Measurements from ENCODE around the gene PYGO1.

The PYGO1 gene, protein sequence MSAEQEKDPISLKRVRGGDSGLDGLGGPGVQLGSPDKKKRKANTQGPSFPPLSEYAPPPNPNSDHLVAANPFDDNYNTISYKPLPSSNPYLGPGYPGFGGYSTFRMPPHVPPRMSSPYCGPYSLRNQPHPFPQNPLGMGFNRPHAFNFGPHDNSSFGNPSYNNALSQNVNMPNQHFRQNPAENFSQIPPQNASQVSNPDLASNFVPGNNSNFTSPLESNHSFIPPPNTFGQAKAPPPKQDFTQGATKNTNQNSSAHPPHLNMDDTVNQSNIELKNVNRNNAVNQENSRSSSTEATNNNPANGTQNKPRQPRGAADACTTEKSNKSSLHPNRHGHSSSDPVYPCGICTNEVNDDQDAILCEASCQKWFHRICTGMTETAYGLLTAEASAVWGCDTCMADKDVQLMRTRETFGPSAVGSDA

DNA sequence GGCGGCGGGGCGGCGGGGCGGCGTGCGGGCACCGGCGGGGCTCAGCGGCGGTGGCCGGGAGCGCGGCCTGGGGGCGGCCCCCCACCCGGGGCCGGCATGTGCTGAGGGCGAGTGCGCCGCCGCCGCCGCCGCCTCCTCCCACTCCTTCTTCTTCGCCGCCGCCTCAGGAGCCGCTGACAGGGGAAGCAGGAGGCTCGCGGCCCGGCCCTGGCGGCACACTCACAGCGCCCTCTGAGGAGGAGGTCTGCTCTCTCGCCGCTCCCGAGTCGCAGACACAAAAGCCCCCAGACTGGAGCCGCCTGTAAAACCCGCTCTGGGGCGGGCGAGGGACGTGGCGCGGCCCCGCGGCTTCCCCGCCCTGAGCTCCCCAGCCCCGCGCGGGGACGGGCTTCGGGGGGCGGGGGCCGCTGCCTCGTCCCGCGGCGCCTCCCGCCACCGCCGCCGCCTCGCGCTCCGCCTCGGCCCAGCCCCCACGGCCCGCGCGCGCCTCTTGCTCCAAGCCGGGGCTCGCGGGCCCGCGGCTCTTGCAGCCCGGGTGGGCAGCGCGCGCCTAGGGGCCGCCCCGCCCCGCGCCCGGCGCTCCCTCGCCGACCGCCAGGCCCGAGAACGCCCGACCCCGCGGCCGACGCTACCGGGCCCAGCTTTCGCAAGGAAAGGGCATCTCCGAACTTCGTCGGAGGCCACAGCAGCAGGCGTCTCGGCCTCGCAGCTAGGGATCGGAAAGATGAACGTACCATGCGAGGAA lies at the start of gene PYGO1:
Gene PYGO1 (minus strand): TSS at position 276 of the 745 bp plus-strand sequence. CDS start 462 bp downstream, outside the sequence.
- Histone ChIP-seq H3K4me2 (ENCODE audit: low read depth, low read length, poor library complexity, severe bottlenecking) (no peak within 1 kb of the TSS), H3K9me3 (ENCODE audit: insufficient read depth, low read length) (no peaks in the 10 kb centered on the region), H3K9ac (ENCODE audit: low read length) (no peak within 1 kb of the TSS), H3F3A (ENCODE audit: insufficient read depth) (no peaks in the 10 kb centered on the region), H3K27ac (ENCODE audit: low read depth, low read length) (no peak within 1 kb of the TSS), H4K20me1 (ENCODE audit: low read depth, low read length) (no peaks in the 10 kb centered on the region), H3K4me3 (ENCODE audit: insufficient read depth, low read length, poor library complexity, severe bottlenecking) (no peak within 1 kb of the TSS), H3K36me3 (ENCODE audit: low read length) (no peaks in the 10 kb centered on the region), H3K9me2 (replicated peaks; ENCODE audit: insufficient read depth, low read length) (no peaks in the 10 kb centered on the region), H3K27me3 (ENCODE audit: low read length) (no peaks in the 10 kb centered on the region), H2AFZ (ENCODE audit: low read depth, low read length, severe bottlenecking) (no peak within 1 kb of the TSS), H3K79me2 (ENCODE audit: insufficient read depth, low read length) (no peaks in the 10 kb centered on the region)
- TF ChIP-seq, protein P1, sequence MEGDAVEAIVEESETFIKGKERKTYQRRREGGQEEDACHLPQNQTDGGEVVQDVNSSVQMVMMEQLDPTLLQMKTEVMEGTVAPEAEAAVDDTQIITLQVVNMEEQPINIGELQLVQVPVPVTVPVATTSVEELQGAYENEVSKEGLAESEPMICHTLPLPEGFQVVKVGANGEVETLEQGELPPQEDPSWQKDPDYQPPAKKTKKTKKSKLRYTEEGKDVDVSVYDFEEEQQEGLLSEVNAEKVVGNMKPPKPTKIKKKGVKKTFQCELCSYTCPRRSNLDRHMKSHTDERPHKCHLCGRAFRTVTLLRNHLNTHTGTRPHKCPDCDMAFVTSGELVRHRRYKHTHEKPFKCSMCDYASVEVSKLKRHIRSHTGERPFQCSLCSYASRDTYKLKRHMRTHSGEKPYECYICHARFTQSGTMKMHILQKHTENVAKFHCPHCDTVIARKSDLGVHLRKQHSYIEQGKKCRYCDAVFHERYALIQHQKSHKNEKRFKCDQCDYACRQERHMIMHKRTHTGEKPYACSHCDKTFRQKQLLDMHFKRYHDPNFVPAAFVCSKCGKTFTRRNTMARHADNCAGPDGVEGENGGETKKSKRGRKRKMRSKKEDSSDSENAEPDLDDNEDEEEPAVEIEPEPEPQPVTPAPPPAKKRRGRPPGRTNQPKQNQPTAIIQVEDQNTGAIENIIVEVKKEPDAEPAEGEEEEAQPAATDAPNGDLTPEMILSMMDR (IDR thresholded peaks at IDR 0.05; ENCODE audit: insufficient read depth, low read length, poor library complexity, severe bottlenecking): no peak
- TF ChIP-seq EZH2phosphoT487 (conservative IDR thresholded peaks at IDR 0.05; ENCODE audit: low read length): no peak

DNA sequence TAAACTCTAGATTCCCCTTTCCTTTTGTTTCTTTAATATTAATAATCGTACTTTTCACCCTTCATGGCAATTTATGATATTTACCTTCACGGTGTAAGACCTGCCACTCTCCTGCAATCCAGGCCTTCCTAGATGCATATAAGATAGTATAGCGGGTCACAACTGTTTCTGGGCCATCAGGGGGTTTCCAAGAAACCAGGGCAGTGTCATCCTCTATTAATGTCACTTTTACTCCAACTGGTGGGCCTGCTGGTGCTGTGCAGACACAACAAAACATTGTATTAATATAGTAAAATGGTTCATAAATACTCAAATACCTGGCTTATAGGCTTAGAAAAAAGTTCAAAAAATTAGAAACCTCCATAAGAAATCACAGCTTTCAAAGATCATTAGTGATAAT lies 48.9 kb upstream of the PYGO1 start:
- H3K27me3 ChIP-seq (ENCODE audit: low read length): no peaks in the 10 kb centered on the region
- no peak overlapping the region for H3K4me2 ChIP-seq (ENCODE audit: low read depth, low read length, poor library complexity, severe bottlenecking)
- H3K79me2 ChIP-seq (ENCODE audit: insufficient read depth, low read length): no peaks in the 10 kb centered on the region
- no peaks in the 10 kb centered on the region for H4K20me1 ChIP-seq (ENCODE audit: low read depth, low read length)
- peaks cover 11% of the 10 kb centered on the region for H3F3A ChIP-seq (ENCODE audit: insufficient read depth)
- no peak overlapping the region for H3K4me3 ChIP-seq (ENCODE audit: insufficient read depth, low read length, poor library complexity, severe bottlenecking)
- H3K27ac ChIP-seq (ENCODE audit: low read depth, low read length): no peak overlapping the region
- H2AFZ ChIP-seq (ENCODE audit: low read depth, low read length, severe bottlenecking): no peak overlapping the region
- H3K9me3 ChIP-seq (ENCODE audit: insufficient read depth, low read length): no peaks in the 10 kb centered on the region
- H3K36me3 ChIP-seq (ENCODE audit: low read length): peaks cover 75% of the 10 kb centered on the region
- TF ChIP-seq EZH2phosphoT487 (conservative IDR thresholded peaks at IDR 0.05; ENCODE audit: low read length): no peak
- TF ChIP-seq, protein P1 (IDR thresholded peaks at IDR 0.05; ENCODE audit: insufficient read depth, low read length, poor library complexity, severe bottlenecking): no peak
- H3K9ac ChIP-seq (ENCODE audit: low read length): no peak overlapping the region
- H3K9me2 ChIP-seq (replicated peaks; ENCODE audit: insufficient read depth, low read length): no peaks in the 10 kb centered on the region

DNA sequence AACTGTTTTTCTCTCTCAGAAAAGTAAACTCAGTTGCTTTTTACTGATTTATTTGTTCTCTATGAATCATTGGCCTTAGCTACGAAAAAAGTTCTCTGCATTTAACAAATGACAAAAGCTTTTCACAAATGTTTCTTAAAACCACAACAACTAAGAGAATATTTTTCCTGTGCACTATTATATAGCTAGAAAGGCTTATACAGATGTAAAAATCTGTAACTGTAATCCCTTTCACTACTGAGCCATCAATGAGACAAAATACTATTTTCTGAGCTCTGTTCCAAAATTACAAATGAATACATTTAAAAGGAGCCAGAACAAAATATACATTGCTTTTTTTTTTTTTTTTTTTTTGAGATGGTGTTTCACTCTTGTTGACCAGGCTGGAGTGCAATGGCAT lies 45.6 kb upstream of the PYGO1 start:
- Histone ChIP-seq H3K36me3 (ENCODE audit: low read length) (peaks cover 64% of the 10 kb centered on the region), H3K27me3 (ENCODE audit: low read length) (no peaks in the 10 kb centered on the region), H3K4me2 (ENCODE audit: low read depth, low read length, poor library complexity, severe bottlenecking) (no peak overlapping the region), H3K9ac (ENCODE audit: low read length) (no peak overlapping the region), H3K27ac (ENCODE audit: low read depth, low read length) (no peak overlapping the region), H3K4me3 (ENCODE audit: insufficient read depth, low read length, poor library complexity, severe bottlenecking) (no peak overlapping the region), H3K9me3 (ENCODE audit: insufficient read depth, low read length) (no peaks in the 10 kb centered on the region), H3F3A (ENCODE audit: insufficient read depth) (peaks cover 8% of the 10 kb centered on the region; the same call in 1 of the 2 replicates), H3K79me2 (ENCODE audit: insufficient read depth, low read length) (no peaks in the 10 kb centered on the region), H2AFZ (ENCODE audit: low read depth, low read length, severe bottlenecking) (no peak overlapping the region), H4K20me1 (ENCODE audit: low read depth, low read length) (no peaks in the 10 kb centered on the region), H3K9me2 (replicated peaks; ENCODE audit: insufficient read depth, low read length) (no peaks in the 10 kb centered on the region)
- TF ChIP-seq, protein P1 (IDR thresholded peaks at IDR 0.05; ENCODE audit: insufficient read depth, low read length, poor library complexity, severe bottlenecking): no peak
- TF ChIP-seq EZH2phosphoT487 (conservative IDR thresholded peaks at IDR 0.05; ENCODE audit: low read length): no peak
